Vagina (tissue), 2 donors: ENCODE results near the gene OPHN1. TPM values are rescaled to one million over a fixed set of nuclear protein-coding genes. Genes with fewer than 3 reads are reported as not detected.
"Not testable (repeated sequence)": the region's sequence is repeated elsewhere in the genome, so short reads cannot be mapped to it uniquely, and the experiment has no call there.

Source experiments
- DNase-seq, 2 donors: peaks; one replicate each; pipeline ENCODE4 v3.0.0-alpha.2; 2017; ENCODE audit errors: extremely low spot score in 2 of 2
- H3K27ac ChIP-seq: fragments of 200-600 bp; sonication (generic); one replicate; pipeline ENCODE4 v1.5.1; 2019
- H3K27me3 ChIP-seq: fragments of 200-600 bp; sonication (generic); one replicate; pipeline ENCODE4 v1.5.1; 2019
- H3K36me3 ChIP-seq, 2 donors: fragments of 200-600 bp; sonication (generic); one replicate each; pipeline ENCODE4 v1.5.1; 2017 to 2019
- H3K4me1 ChIP-seq: fragments of 200-600 bp; sonication (generic); one replicate; pipeline ENCODE4 v1.5.1; 2019
- H3K4me3 ChIP-seq, 2 donors: fragments of 200-600 bp; sonication (generic); 1 replicate in 1 of 2; 2 replicates in 1 of 2; pipeline ENCODE4 v1.5.1; 2016 to 2019
- H3K9me3 ChIP-seq: fragments of 200-600 bp; sonication (generic); one replicate; pipeline ENCODE4 v1.5.1; 2019
- CTCF ChIP-seq, 3 experiments: fragments of 450-650 bp in 2 of 3; fragments of 200-600 bp in 1 of 3; sonication (generic) in 1 of 3; IDR thresholded peaks; one replicate each; pipeline ENCODE4 v1.5.1; 2017 to 2019; ENCODE audit warnings: antibody characterized with exemption in 3 of 3, mild to moderate bottlenecking in 2 of 3, moderate library complexity in 2 of 3
- POLR2A ChIP-seq, 2 donors: fragments of 450-650 bp; IDR thresholded peaks; one replicate each; pipeline ENCODE4 v1.6.1; 2017; ENCODE audit warnings: antibody characterized with exemption in 2 of 2, mild to moderate bottlenecking in 2 of 2, moderate library complexity in 2 of 2
- POLR2AphosphoS5 ChIP-seq, 2 donors: sonication (generic); formaldehyde crosslinking; IDR thresholded peaks; one replicate each; pipeline ENCODE4 v1.9.0; 2017; ENCODE audit warnings: antibody characterized with exemption in 2 of 2, mild to moderate bottlenecking in 2 of 2, low read depth in 1 of 2; ENCODE audit not compliant: insufficient read depth in 1 of 2
- intact Hi-C: fragments of 100-400 bp; cut with DNase I; formaldehyde crosslinking; loops from one replicate; pipeline ENCODE4 v1.15.1; 2023
- total RNA-seq: library from RNA; depleted of rRNA; stranded (reverse); fragments of >200 nt; gene quantifications from one replicate; pipeline ENCODE4 v1.2.3, GENCODE V29; 2016

The OPHN1 gene
- total RNA-seq, 1 donor from 2014 or later, result 11.5 TPM

GRCh38 chrX:68403038-68403437, 30.3 kb downstream of the OPHN1 start:
- no peak for TF ChIP-seq POLR2A (IDR thresholded peaks at IDR 0.05)
- no peak for TF ChIP-seq POLR2AphosphoS5 (IDR thresholded peaks at IDR 0.05; ENCODE audit: insufficient read depth in 1 of 2, low read depth in 1 of 2)
- no peak for TF ChIP-seq CTCF (IDR thresholded peaks at IDR 0.05)
- Histone ChIP-seq H3K4me3 (no peak overlapping the region), H3K9me3 (no peaks in the 10 kb centered on the region), H3K36me3 (no peaks in the 10 kb centered on the region), H3K4me1 (no peaks in the 10 kb centered on the region), H3K27me3 (no peaks in the 10 kb centered on the region), H3K27ac (no peak overlapping the region)
- no peak for DNase-seq
- intact Hi-C loops, result no loop called here

GRCh38 chrX:68402094-68402493, 31.2 kb downstream of the OPHN1 start:
- no peak for TF ChIP-seq POLR2AphosphoS5 (IDR thresholded peaks at IDR 0.05; ENCODE audit: insufficient read depth in 1 of 2, low read depth in 1 of 2)
- TF ChIP-seq CTCF (IDR thresholded peaks at IDR 0.05), result no peak
- no peak for TF ChIP-seq POLR2A (IDR thresholded peaks at IDR 0.05)
- no peaks in the 10 kb centered on the region for H3K27me3 ChIP-seq
- no peak overlapping the region for H3K27ac ChIP-seq
- no peaks in the 10 kb centered on the region for H3K36me3 ChIP-seq
- no peaks in the 10 kb centered on the region for H3K9me3 ChIP-seq
- intact Hi-C loops, result no loop called here
- H3K4me3 ChIP-seq, result no peak overlapping the region
- H3K4me1 ChIP-seq, result no peaks in the 10 kb centered on the region
- no peak for DNase-seq

- Histone ChIP-seq H3K27ac (no peak overlapping the region), H3K4me1 (no peaks in the 10 kb centered on the region), H3K4me3 (no peak overlapping the region), H3K36me3 (no peaks in the 10 kb centered on the region), H3K27me3 (no peaks in the 10 kb centered on the region), H3K9me3 (no peaks in the 10 kb centered on the region)
- TF ChIP-seq POLR2AphosphoS5 (IDR thresholded peaks at IDR 0.05; ENCODE audit: insufficient read depth in 1 of 2, low read depth in 1 of 2) (no peak), POLR2A (IDR thresholded peaks at IDR 0.05) (no peak), CTCF (IDR thresholded peaks at IDR 0.05) (no peak)
- DNase-seq, result no peak
- intact Hi-C loops, result no loop called here
Observed at GRCh38 chrX:68398291-68398690, 35.0 kb downstream of the OPHN1 start.

GRCh38 chrX:68396953-68397352, 36.3 kb downstream of the OPHN1 start:
- H3K4me3 ChIP-seq, result no peak overlapping the region
- H3K27ac ChIP-seq, result no peak overlapping the region
- no peaks in the 10 kb centered on the region for H3K27me3 ChIP-seq
- no peaks in the 10 kb centered on the region for H3K4me1 ChIP-seq
- H3K36me3 ChIP-seq, result no peaks in the 10 kb centered on the region
- no peaks in the 10 kb centered on the region for H3K9me3 ChIP-seq
- TF ChIP-seq CTCF (IDR thresholded peaks at IDR 0.05), result no peak
- no peak for TF ChIP-seq POLR2A (IDR thresholded peaks at IDR 0.05)
- no peak for TF ChIP-seq POLR2AphosphoS5 (IDR thresholded peaks at IDR 0.05; ENCODE audit: insufficient read depth in 1 of 2, low read depth in 1 of 2)
- intact Hi-C loops, result no loop called here
- DNase-seq, result no peak

- H3K27ac ChIP-seq, intact Hi-C loops: not testable (repeated sequence)
Observed at GRCh38 chrX:68389419-68389960, 43.8 kb downstream of the OPHN1 start.

More at GRCh38 chrX:68389419-68389960, 43.8 kb downstream of the OPHN1 start:
- not testable (repeated sequence) for H3K4me1 ChIP-seq, H3K36me3 ChIP-seq, H3K4me3 ChIP-seq, H3K27me3 ChIP-seq, H3K9me3 ChIP-seq, DNase-seq
